ENCODE results near the gene COL8A2. TPM values are rescaled to one million over a fixed set of nuclear protein-coding genes. Genes with fewer than 3 reads are reported as not detected.

Gene COL8A2
- total RNA-seq, 4 donors from 2014 or later = 0.61 to 1.6 (median 0.81) TPM

GRCh38 chr1:36126797-36127500 is 1.9 kb upstream of the COL8A2 start:
- Histone ChIP-seq H3K4me3 (no peak overlapping the region), H3K4me1 (no peaks in the 10 kb centered on the region), H3K36me3 (no peaks in the 10 kb centered on the region), H3K27ac (no peak overlapping the region), H3K27me3 (peaks cover 5 to 17% (median 13%) of the 10 kb centered on the region in 3 donors), H3K9me3 (no peaks in the 10 kb centered on the region)
- DNase-seq = no peak
- in situ Hi-C loops (cut with MboI; ENCODE audit: low sequenced_read_pairs in 4 of 4) = no loop called here
- no peak for ATAC-seq
- intact Hi-C loops (cut with DNase I; ENCODE audit: low total_unique reads) = no loop called here
- no peak for TF ChIP-seq POLR2A (IDR thresholded peaks at IDR 0.05)
- no peak for TF ChIP-seq CTCF (IDR thresholded peaks at IDR 0.05 in 4 of 5, conservative IDR thresholded peaks at IDR 0.05 in 1 of 5)

GRCh38 chr1:36126005-36126716 is 1.1 kb upstream of the COL8A2 start:
- TF ChIP-seq POLR2A (IDR thresholded peaks at IDR 0.05) (no peak), CTCF (IDR thresholded peaks at IDR 0.05 in 4 of 5, conservative IDR thresholded peaks at IDR 0.05 in 1 of 5) (no peak)
- in situ Hi-C loops (cut with MboI; ENCODE audit: low sequenced_read_pairs in 4 of 4) = no loop called here
- no peaks in the 10 kb centered on the region for H3K36me3 ChIP-seq
- intact Hi-C loops (cut with DNase I; ENCODE audit: low total_unique reads) = no loop called here
- H3K27ac ChIP-seq = no peak overlapping the region
- H3K27me3 ChIP-seq = peaks cover 5 to 17% (median 13%) of the 10 kb centered on the region in 3 donors
- no peak for ATAC-seq
- DNase-seq = no peak
- no peak overlapping the region for H3K4me3 ChIP-seq
- no peaks in the 10 kb centered on the region for H3K9me3 ChIP-seq
- H3K4me1 ChIP-seq = no peaks in the 10 kb centered on the region

- Histone ChIP-seq H3K4me3 (no peak overlapping the region), H3K27ac (no peak overlapping the region), H3K36me3 (no peaks in the 10 kb centered on the region), H3K4me1 (no peaks in the 10 kb centered on the region), H3K27me3 (peaks cover 5 to 17% (median 13%) of the 10 kb centered on the region in 3 donors), H3K9me3 (no peaks in the 10 kb centered on the region)
- in situ Hi-C loops (cut with MboI; ENCODE audit: low sequenced_read_pairs in 4 of 4) = no loop called here
- DNase-seq (no peak), ATAC-seq (no peak)
- intact Hi-C loops (cut with DNase I; ENCODE audit: low total_unique reads) = no loop called here
- TF ChIP-seq CTCF (IDR thresholded peaks at IDR 0.05 in 4 of 5, conservative IDR thresholded peaks at IDR 0.05 in 1 of 5) (no peak), POLR2A (IDR thresholded peaks at IDR 0.05) (no peak)
These were observed 456 bp downstream of the COL8A2 start for GRCh38 chr1:36124404-36125128.

- Histone ChIP-seq H3K9me3 (no peaks in the 10 kb centered on the region), H3K27ac (no peak overlapping the region), H3K4me1 (no peaks in the 10 kb centered on the region), H3K4me3 (no peak overlapping the region), H3K27me3 (peaks cover 5 to 17% (median 13%) of the 10 kb centered on the region in 3 donors), H3K36me3 (no peaks in the 10 kb centered on the region)
- in situ Hi-C loops (cut with MboI; ENCODE audit: low sequenced_read_pairs in 4 of 4) = no loop called here
- ATAC-seq = no peak
- TF ChIP-seq CTCF (IDR thresholded peaks at IDR 0.05 in 4 of 5, conservative IDR thresholded peaks at IDR 0.05 in 1 of 5) = no peak
- no peak for TF ChIP-seq POLR2A (IDR thresholded peaks at IDR 0.05)
- intact Hi-C loops (cut with DNase I; ENCODE audit: low total_unique reads) = no loop called here
- DNase-seq = no peak
These were observed 1.7 kb downstream of the COL8A2 start for GRCh38 chr1:36123356-36123755.
